ENCODE results near the gene GSS. TPM values are rescaled to one million over a fixed set of nuclear protein-coding genes. Genes with fewer than 3 reads are reported as not detected.

The GSS gene
- polyA plus RNA-seq, 3 donors = 30.4 to 52.9 (median 34.0) TPM

DNA sequence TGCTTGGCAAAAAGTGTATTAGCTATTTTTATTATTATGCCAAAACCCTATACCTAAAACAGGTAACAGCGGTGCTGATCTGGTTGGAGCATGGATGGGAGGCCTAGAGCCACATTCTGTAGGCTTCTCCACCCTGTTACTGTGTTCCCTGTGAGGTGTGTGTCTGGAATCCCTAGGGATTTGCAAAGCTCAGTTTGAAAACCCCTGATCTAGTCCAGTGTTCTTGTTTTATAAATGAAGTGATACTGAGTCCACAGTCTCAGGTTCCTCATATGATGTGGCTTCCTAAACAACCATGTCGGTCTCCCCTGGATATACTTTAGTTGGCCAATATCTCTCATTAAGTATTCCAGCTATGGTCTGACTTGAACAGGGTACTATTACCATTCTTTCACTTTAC is 62.9 kb downstream of the GSS start:
- Mint-ChIP-seq H3K36me3 (peaks cover 17 to 32% of the 10 kb centered on the region in 2 donors), H3K9me3 (no peaks in the 10 kb centered on the region), H3K27me3 (ENCODE audit: low read depth in 3 of 3) (peaks cover 0 to 3% (median 0%) of the 10 kb centered on the region in 3 donors), H3K27ac (peak overlapping the region; percentile 75 to 97 (median 92)), H3K4me3 (no peak overlapping the region), H3K4me1 (peaks cover 41% of the 10 kb centered on the region)
- Histone ChIP-seq H3K9me3 (replicated peaks in 1 of 2; ENCODE audit: control insufficient read depth in 1 of 2, insufficient read depth in 1 of 2, low read length in 2 of 2) (no peaks in the 10 kb centered on the region), H3K36me3 (replicated peaks in 1 of 2; ENCODE audit: control insufficient read depth in 1 of 2, insufficient read depth in 2 of 2, low read length in 2 of 2) (peaks cover 0 to 15% of the 10 kb centered on the region in 2 donors), H3K27ac (ENCODE audit: low read depth in 1 of 2, low read length in 2 of 2) (peak overlapping the region in 1 of 2 donors; percentile 92), H3K4me2 (replicated peaks; ENCODE audit: extremely low read depth, low read length, poor library complexity, severe bottlenecking) (peak overlapping the region; percentile 16), H3K79me2 (ENCODE audit: insufficient read depth, low read length) (peaks cover 50% of the 10 kb centered on the region), H3K27me3 (ENCODE audit: control insufficient read depth in 2 of 2, insufficient read depth in 2 of 2, low read length in 2 of 2) (no peaks in the 10 kb centered on the region), H3K4me3 (replicated peaks in 1 of 3; ENCODE audit: low read depth in 2 of 3, low read length in 3 of 3) (no peak overlapping the region), H2AFZ (ENCODE audit: insufficient read depth, low read depth, low read length, poor library complexity, severe bottlenecking) (no peak overlapping the region), H3K9ac (ENCODE audit: insufficient read depth, low read length, poor library complexity, severe bottlenecking) (no peak overlapping the region), H4K20me1 (ENCODE audit: insufficient read depth, low read length) (no peaks in the 10 kb centered on the region), H3K4me1 (ENCODE audit: control insufficient read depth in 1 of 2, insufficient read depth in 2 of 2, low read length in 2 of 2) (peaks cover 34 to 37% of the 10 kb centered on the region in 2 donors)
- TF ChIP-seq, protein P1, sequence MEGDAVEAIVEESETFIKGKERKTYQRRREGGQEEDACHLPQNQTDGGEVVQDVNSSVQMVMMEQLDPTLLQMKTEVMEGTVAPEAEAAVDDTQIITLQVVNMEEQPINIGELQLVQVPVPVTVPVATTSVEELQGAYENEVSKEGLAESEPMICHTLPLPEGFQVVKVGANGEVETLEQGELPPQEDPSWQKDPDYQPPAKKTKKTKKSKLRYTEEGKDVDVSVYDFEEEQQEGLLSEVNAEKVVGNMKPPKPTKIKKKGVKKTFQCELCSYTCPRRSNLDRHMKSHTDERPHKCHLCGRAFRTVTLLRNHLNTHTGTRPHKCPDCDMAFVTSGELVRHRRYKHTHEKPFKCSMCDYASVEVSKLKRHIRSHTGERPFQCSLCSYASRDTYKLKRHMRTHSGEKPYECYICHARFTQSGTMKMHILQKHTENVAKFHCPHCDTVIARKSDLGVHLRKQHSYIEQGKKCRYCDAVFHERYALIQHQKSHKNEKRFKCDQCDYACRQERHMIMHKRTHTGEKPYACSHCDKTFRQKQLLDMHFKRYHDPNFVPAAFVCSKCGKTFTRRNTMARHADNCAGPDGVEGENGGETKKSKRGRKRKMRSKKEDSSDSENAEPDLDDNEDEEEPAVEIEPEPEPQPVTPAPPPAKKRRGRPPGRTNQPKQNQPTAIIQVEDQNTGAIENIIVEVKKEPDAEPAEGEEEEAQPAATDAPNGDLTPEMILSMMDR (IDR thresholded peaks at IDR 0.05) = no peak
- intact Hi-C loops (cut with micrococcal nuclease) = loop anchor here in 1 of 2 donors (5.0 kb wide), 1 partner anchor 65 kb away; the partner anchor contains the start of genes GSS and MYH7B
- peak in 2 of 3 donors; percentile 36 to 47 for DNase-seq
- WGBS (ENCODE audit: insufficient coverage) = 0% methylated on average over 1 of the region's 2 CpGs

DNA sequence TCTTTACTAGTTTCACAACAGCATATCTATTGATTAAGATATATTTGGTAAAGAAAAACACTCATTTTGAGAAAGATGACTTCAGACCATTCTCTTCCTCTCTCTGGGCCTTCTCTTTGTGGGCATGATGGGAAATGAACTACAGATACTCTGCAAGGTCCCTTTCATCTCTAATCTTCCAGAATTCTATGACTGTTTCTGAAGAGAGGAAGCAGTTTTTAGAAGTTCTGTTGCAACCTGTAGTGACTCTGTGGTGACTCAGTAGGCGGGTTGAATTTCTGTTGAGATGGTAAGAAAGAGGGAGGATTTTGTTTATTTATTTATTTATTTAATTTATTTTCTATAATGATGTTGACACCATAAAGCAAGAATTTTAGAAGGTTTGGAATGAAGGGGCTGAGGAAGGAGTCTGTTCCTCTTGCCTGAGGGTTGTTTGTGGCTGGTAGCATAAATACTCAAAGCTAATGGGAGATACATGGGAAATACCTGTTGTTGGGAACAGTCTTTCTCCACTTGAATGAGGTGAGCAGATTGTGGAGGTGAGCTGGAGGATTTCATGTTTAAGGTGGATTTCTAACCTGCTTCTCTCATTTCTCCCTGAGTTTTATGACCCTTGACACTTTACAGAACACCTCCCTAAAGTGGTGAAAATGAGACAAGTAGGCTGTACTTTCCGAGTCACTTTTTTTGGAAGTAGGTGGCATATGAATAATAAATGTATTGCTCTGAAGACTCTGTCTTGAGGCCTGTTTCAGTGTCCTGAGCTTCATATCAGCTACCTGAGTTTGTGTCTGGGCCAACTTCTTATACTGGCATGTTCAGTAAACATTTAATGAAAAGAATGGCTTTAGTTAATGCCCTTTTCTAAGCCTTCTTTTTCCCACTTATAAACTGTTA is 64.2 kb downstream of the GSS start:
- H2AFZ ChIP-seq (ENCODE audit: insufficient read depth, low read depth, low read length, poor library complexity, severe bottlenecking) = no peak overlapping the region
- Mint-ChIP-seq H3K27me3 (ENCODE audit: low read depth in 3 of 3) (peaks cover 0 to 3% (median 0%) of the 10 kb centered on the region in 3 donors), H3K27ac (peak overlapping the region; percentile 82 to 97 (median 92)), H3K36me3 (peaks cover 18 to 36% of the 10 kb centered on the region in 2 donors), H3K9me3 (no peaks in the 10 kb centered on the region), H3K4me1 (peaks cover 41% of the 10 kb centered on the region), H3K4me3 (no peak overlapping the region)
- no peaks in the 10 kb centered on the region for H3K9me3 ChIP-seq (replicated peaks in 1 of 2; ENCODE audit: control insufficient read depth in 1 of 2, insufficient read depth in 1 of 2, low read length in 2 of 2)
- DNase-seq = peak; percentile 87 to 94 (median 94)
- TF ChIP-seq, protein P1 (IDR thresholded peaks at IDR 0.05) = no peak
- peaks cover 50% of the 10 kb centered on the region for H3K79me2 ChIP-seq (ENCODE audit: insufficient read depth, low read length)
- H3K27me3 ChIP-seq (ENCODE audit: control insufficient read depth in 2 of 2, insufficient read depth in 2 of 2, low read length in 2 of 2) = no peaks in the 10 kb centered on the region
- WGBS (ENCODE audit: insufficient coverage) = 83% methylated on average over 1 of the region's 2 CpGs
- H3K36me3 ChIP-seq (replicated peaks in 1 of 2; ENCODE audit: control insufficient read depth in 1 of 2, insufficient read depth in 2 of 2, low read length in 2 of 2) = peaks cover 0 to 26% of the 10 kb centered on the region in 2 donors
- intact Hi-C loops (cut with micrococcal nuclease) = loop anchor here in 1 of 2 donors (2.0 to 5.0 kb wide), 2 partner anchors 15 to 66 kb away; partner anchors contain the start of genes ACSS2, GSS and MYH7B
- peak overlapping the region in 1 of 3 experiments; percentile 7 for H3K4me3 ChIP-seq (replicated peaks in 1 of 3; ENCODE audit: low read depth in 2 of 3, low read length in 3 of 3)
- H3K4me2 ChIP-seq (replicated peaks; ENCODE audit: extremely low read depth, low read length, poor library complexity, severe bottlenecking) = peak overlapping the region; percentile 38
- peaks cover 34 to 37% of the 10 kb centered on the region in 2 donors for H3K4me1 ChIP-seq (ENCODE audit: control insufficient read depth in 1 of 2, insufficient read depth in 2 of 2, low read length in 2 of 2)
- peak overlapping the region; percentile 34 to 92 for H3K27ac ChIP-seq (ENCODE audit: low read depth in 1 of 2, low read length in 2 of 2)
- no peaks in the 10 kb centered on the region for H4K20me1 ChIP-seq (ENCODE audit: insufficient read depth, low read length)
- no peak overlapping the region for H3K9ac ChIP-seq (ENCODE audit: insufficient read depth, low read length, poor library complexity, severe bottlenecking)

All from CD14-positive monocyte (primary cell).